Neuronal stem cell (in vitro differentiated cells): Measurements from ENCODE around the gene STK11IP.

ENCODE experiments used
- DNase-seq: peaks from one replicate; pipeline ENCODE4 v3.0.0-alpha.2; 2013; ENCODE audit warnings: low spot score
- H2AFZ ChIP-seq: one replicate; pipeline ENCODE4 v1.6.1; 2013; ENCODE audit warnings: mild to moderate bottlenecking, low read length, inconsistent platforms
- H2AK5ac ChIP-seq: 2 replicates; pipeline ENCODE4 v1.6.1; 2013; ENCODE audit warnings: low read depth, mild to moderate bottlenecking, inconsistent platforms, low read length, moderate library complexity, mixed read lengths
- H2BK120ac ChIP-seq: 2 replicates; pipeline ENCODE4 v1.6.1; 2013; ENCODE audit warnings: low read depth, mild to moderate bottlenecking, inconsistent platforms, low read length, moderate library complexity, mixed read lengths
- H2BK12ac ChIP-seq: one replicate; pipeline ENCODE4 v1.6.1; 2013; ENCODE audit warnings: low read length, inconsistent platforms
- H2BK15ac ChIP-seq: 2 replicates; pipeline ENCODE4 v1.6.1; 2013; ENCODE audit warnings: mild to moderate bottlenecking, low read length, inconsistent platforms, mixed read lengths
- H2BK5ac ChIP-seq: one replicate; pipeline ENCODE4 v1.6.1; 2013; ENCODE audit warnings: inconsistent platforms, mild to moderate bottlenecking, low read length, moderate library complexity
- H3K14ac ChIP-seq: one replicate; pipeline ENCODE4 v1.6.1; 2013; ENCODE audit warnings: low read length, inconsistent platforms
- H3K18ac ChIP-seq: 2 replicates; pipeline ENCODE4 v1.6.1; 2013; ENCODE audit warnings: low read length, inconsistent platforms
- H3K23ac ChIP-seq: 2 replicates; pipeline ENCODE4 v1.6.1; 2013; ENCODE audit warnings: low read depth, mild to moderate bottlenecking, mixed read lengths, low read length, inconsistent platforms; ENCODE audit not compliant: poor library complexity
- H3K27ac ChIP-seq: replicated peaks from 3 replicates; pipeline ENCODE4 v1.5.1; 2013; ENCODE audit warnings: low read length, inconsistent platforms
- H3K27me3 ChIP-seq, 3 experiments: 2 replicates each; pipeline ENCODE4 v1.6.1; 2013; ENCODE audit warnings: low read length in 3 of 3, mild to moderate bottlenecking in 2 of 3, inconsistent platforms in 1 of 3, low read depth in 1 of 3, mixed read lengths in 1 of 3, moderate library complexity in 1 of 3; ENCODE audit not compliant: control insufficient read depth in 3 of 3, insufficient read depth in 3 of 3
- H3K36me3 ChIP-seq, 2 donors: replicated peaks in 1 of 2; 2 replicates each; pipeline ENCODE4 v1.6.1; 2013; ENCODE audit warnings: low read length in 2 of 2; ENCODE audit not compliant: control insufficient read depth in 2 of 2, insufficient read depth in 2 of 2
- H3K4ac ChIP-seq: 2 replicates; pipeline ENCODE4 v1.6.1; 2013; ENCODE audit warnings: inconsistent platforms, mild to moderate bottlenecking, low read length, moderate library complexity
- H3K4me1 ChIP-seq, 2 donors: 1 replicate in 1 of 2; 2 replicates in 1 of 2; pipeline ENCODE4 v1.6.1; 2013; ENCODE audit warnings: low read length in 2 of 2, low read depth in 1 of 2; ENCODE audit not compliant: control insufficient read depth in 2 of 2, insufficient read depth in 1 of 2
- H3K4me2 ChIP-seq: one replicate; pipeline ENCODE4 v1.6.1; 2013; ENCODE audit warnings: mild to moderate bottlenecking, low read length, inconsistent platforms; ENCODE audit not compliant: insufficient read depth, poor library complexity, severe bottlenecking
- H3K4me3 ChIP-seq, 2 donors: 2 replicates each; pipeline ENCODE4 v1.5.1; 2013; ENCODE audit warnings: low read length in 2 of 2, mild to moderate bottlenecking in 2 of 2, inconsistent platforms in 1 of 2, moderate library complexity in 1 of 2
- H3K79me1 ChIP-seq: one replicate; pipeline ENCODE4 v1.6.1; 2013; ENCODE audit warnings: low read depth, mild to moderate bottlenecking, inconsistent platforms, low read length, moderate library complexity
- H3K9ac ChIP-seq: one replicate; pipeline ENCODE4 v1.6.1; 2013; ENCODE audit warnings: mild to moderate bottlenecking, low read depth, low read length, inconsistent platforms; ENCODE audit not compliant: poor library complexity
- H3K9me3 ChIP-seq, 2 donors: replicated peaks in 1 of 2; 2 replicates each; pipeline versions ENCODE3 to v1.6.1; 2013; ENCODE audit warnings: low read length in 2 of 2, mild to moderate bottlenecking in 2 of 2, inconsistent platforms in 1 of 2, low read depth in 1 of 2, mixed read lengths in 1 of 2, moderate library complexity in 1 of 2; ENCODE audit not compliant: control insufficient read depth in 2 of 2, insufficient read depth in 1 of 2
- H4K8ac ChIP-seq: one replicate; pipeline ENCODE4 v1.6.1; 2013; ENCODE audit warnings: low read depth, mild to moderate bottlenecking, inconsistent platforms, low read length, moderate library complexity
- H4K91ac ChIP-seq: one replicate; pipeline ENCODE4 v1.6.1; 2013; ENCODE audit warnings: low read length, low read depth, mild to moderate bottlenecking, inconsistent platforms; ENCODE audit not compliant: poor library complexity
- WGBS, 2 donors: extraction: QIAGEN DNeasy Blood & Tissue Kit; methylation state at CpG; one replicate each; pipeline ENCODE4 v1.1.7; 2013; ENCODE audit warnings: missing lambda C conversion rate in 2 of 2, mixed read lengths in 1 of 2; ENCODE audit not compliant: insufficient read length in 2 of 2, insufficient replicate concordance in 1 of 2; ENCODE audit errors: extremely low coverage in 2 of 2; 5-methylcytosine and 5-hydroxymethylcytosine counted together

Gene STK11IP

DNA sequence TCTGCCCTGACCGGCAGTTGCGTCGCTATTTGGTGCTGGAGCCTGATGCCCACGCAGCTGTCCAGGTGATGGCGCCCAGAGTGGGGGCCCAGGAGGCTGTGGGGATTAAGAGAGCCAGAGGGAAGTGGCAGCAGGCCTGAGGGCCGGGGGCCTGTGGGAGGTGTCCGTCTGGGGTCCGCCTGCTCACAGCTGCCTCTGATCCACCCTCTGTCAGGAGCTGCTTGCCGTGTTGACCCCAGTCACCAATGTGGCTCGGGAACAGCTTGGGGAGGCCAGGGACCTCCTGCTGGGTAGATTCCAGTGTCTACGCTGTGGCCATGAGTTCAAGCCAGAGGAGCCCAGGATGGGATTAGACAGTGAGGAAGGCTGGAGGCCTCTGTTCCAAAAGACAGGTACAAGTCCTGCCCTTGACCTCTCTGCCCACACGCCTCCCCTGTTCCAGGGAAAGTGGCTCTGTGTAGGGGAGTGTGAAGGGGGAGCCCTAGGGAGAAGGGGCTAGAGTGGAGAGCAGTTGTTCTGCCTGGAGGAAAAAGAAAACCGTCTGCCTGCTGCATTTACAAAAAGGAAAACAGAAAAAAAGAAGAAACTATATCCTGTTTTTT is 11.6 kb downstream of the STK11IP start:
- H3K36me3 ChIP-seq: peaks cover 3 to 50% of the 10 kb centered on the region in 2 donors
- no CpG with 5 or more reads among the region's 13 CpGs for WGBS, 2 donors

GRCh38 chr2:219611306-219611705 is 13.6 kb downstream of the STK11IP start:
- H4K91ac ChIP-seq: no peak overlapping the region
- H2AK5ac ChIP-seq: no peak overlapping the region
- no peak overlapping the region for H2AFZ ChIP-seq
- H3K27me3 ChIP-seq: no peaks in the 10 kb centered on the region
- no peak overlapping the region for H2BK15ac ChIP-seq
- no peak overlapping the region for H3K4ac ChIP-seq
- no peak overlapping the region for H3K23ac ChIP-seq
- no peak overlapping the region for H3K14ac ChIP-seq
- no peaks in the 10 kb centered on the region for H3K9me3 ChIP-seq
- H2BK5ac ChIP-seq: no peak overlapping the region
- no peak overlapping the region for H2BK12ac ChIP-seq
- H2BK120ac ChIP-seq: peak overlapping the region; percentile 61
- H3K27ac ChIP-seq: no peak overlapping the region
- peak overlapping the region; percentile 38 for H3K18ac ChIP-seq
- no peaks in the 10 kb centered on the region for H3K79me1 ChIP-seq
- H4K8ac ChIP-seq: no peak overlapping the region
- H3K4me1 ChIP-seq: no peaks in the 10 kb centered on the region
- H3K4me3 ChIP-seq: no peak overlapping the region
- no peak overlapping the region for H3K4me2 ChIP-seq
- peaks cover 2 to 49% of the 10 kb centered on the region in 2 donors for H3K36me3 ChIP-seq
- no peak overlapping the region for H3K9ac ChIP-seq
- no CpG with 5 or more reads among the region's 9 CpGs for WGBS, 2 donors
- DNase-seq: no peak

More for the DNA sequence above, 11.6 kb downstream of the STK11IP start:
- H3K9ac ChIP-seq: no peak overlapping the region
- no peak for DNase-seq
- H3K79me1 ChIP-seq: no peaks in the 10 kb centered on the region
- H2BK15ac ChIP-seq: no peak overlapping the region
- H3K4me1 ChIP-seq: no peaks in the 10 kb centered on the region
- H3K23ac ChIP-seq: no peak overlapping the region
- no peak overlapping the region for H2AK5ac ChIP-seq
- peak overlapping the region; percentile 21 for H3K14ac ChIP-seq
- H3K4me2 ChIP-seq: no peak overlapping the region
- peak overlapping the region; percentile 53 for H2BK5ac ChIP-seq
- H3K9me3 ChIP-seq: no peaks in the 10 kb centered on the region
- H4K91ac ChIP-seq: no peak overlapping the region
- no peak overlapping the region for H3K27ac ChIP-seq
- H2BK120ac ChIP-seq: no peak overlapping the region
- H3K27me3 ChIP-seq: no peaks in the 10 kb centered on the region
- H2AFZ ChIP-seq: no peak overlapping the region
- no peak overlapping the region for H3K4me3 ChIP-seq
- no peak overlapping the region for H3K4ac ChIP-seq
- H2BK12ac ChIP-seq: no peak overlapping the region
- H3K18ac ChIP-seq: no peak overlapping the region
- no peak overlapping the region for H4K8ac ChIP-seq

GRCh38 chr2:219611866-219612576 is 14.4 kb downstream of the STK11IP start:
- peak overlapping the region; percentile 61 for H2BK120ac ChIP-seq
- H3K4me1 ChIP-seq: no peaks in the 10 kb centered on the region
- H2AFZ ChIP-seq: no peak overlapping the region
- H3K27ac ChIP-seq: no peak overlapping the region
- H3K4ac ChIP-seq: no peak overlapping the region
- WGBS, 2 donors: no CpG with 5 or more reads among the region's 12 CpGs
- H3K36me3 ChIP-seq: peaks cover 2 to 43% of the 10 kb centered on the region in 2 donors
- no peak overlapping the region for H4K8ac ChIP-seq
- H4K91ac ChIP-seq: no peak overlapping the region
- no peak overlapping the region for H3K4me2 ChIP-seq
- no peak overlapping the region for H3K4me3 ChIP-seq
- DNase-seq: no peak
- no peak overlapping the region for H2BK12ac ChIP-seq
- no peak overlapping the region for H3K9ac ChIP-seq
- H3K23ac ChIP-seq: no peak overlapping the region
- no peak overlapping the region for H2AK5ac ChIP-seq
- no peak overlapping the region for H2BK5ac ChIP-seq
- H2BK15ac ChIP-seq: no peak overlapping the region
- H3K79me1 ChIP-seq: no peaks in the 10 kb centered on the region
- no peak overlapping the region for H3K18ac ChIP-seq
- H3K27me3 ChIP-seq: no peaks in the 10 kb centered on the region
- H3K14ac ChIP-seq: no peak overlapping the region
- H3K9me3 ChIP-seq: no peaks in the 10 kb centered on the region

- no peak overlapping the region for H3K14ac ChIP-seq
- H2BK15ac ChIP-seq: no peak overlapping the region
- H3K27me3 ChIP-seq: no peaks in the 10 kb centered on the region
- H3K9ac ChIP-seq: no peak overlapping the region
- no peak overlapping the region for H4K91ac ChIP-seq
- H3K4me2 ChIP-seq: no peak overlapping the region
- no peak overlapping the region for H3K27ac ChIP-seq
- H2AFZ ChIP-seq: no peak overlapping the region
- no CpG with 5 or more reads among the region's 15 CpGs for WGBS, 2 donors
- no peaks in the 10 kb centered on the region for H3K9me3 ChIP-seq
- no peak overlapping the region for H3K18ac ChIP-seq
- H2BK12ac ChIP-seq: no peak overlapping the region
- no peaks in the 10 kb centered on the region for H3K4me1 ChIP-seq
- H2BK120ac ChIP-seq: no peak overlapping the region
- no peak for DNase-seq
- H2BK5ac ChIP-seq: no peak overlapping the region
- no peak overlapping the region for H3K4me3 ChIP-seq
- H3K4ac ChIP-seq: no peak overlapping the region
- H3K36me3 ChIP-seq: peaks cover 2 to 40% of the 10 kb centered on the region in 2 donors
- no peaks in the 10 kb centered on the region for H3K79me1 ChIP-seq
- no peak overlapping the region for H2AK5ac ChIP-seq
- H3K23ac ChIP-seq: peak overlapping the region; percentile 17
- no peak overlapping the region for H4K8ac ChIP-seq
These were observed 15.1 kb downstream of the STK11IP start for GRCh38 chr2:219612577-219613286.
